ENCODE measurements around the gene TMEM235. TPM values are rescaled to one million over a fixed set of nuclear protein-coding genes. Genes with fewer than 3 reads are reported as not detected.

Gene TMEM235
- total RNA-seq, 1 donor from 2014 or later, result not detected

GRCh38 chr17:78264590-78264989, 33.2 kb downstream of the TMEM235 start:
- peak overlapping the region; percentile 58 for H3K27ac Mint-ChIP-seq
- Histone ChIP-seq H3K27ac (no peak overlapping the region), H3K4me2 (no peak overlapping the region), H3F3A (ENCODE audit: low read depth) (peaks cover 8% of the 10 kb centered on the region), H3K9ac (no peak overlapping the region), H3K4me1 (peaks cover 24% of the 10 kb centered on the region), H4K20me1 (ENCODE audit: low read depth) (no peaks in the 10 kb centered on the region), H2AFZ (replicated peaks) (no peak overlapping the region), H3K36me3 (no peaks in the 10 kb centered on the region), H3K79me2 (ENCODE audit: low read depth) (no peaks in the 10 kb centered on the region), H3K27me3 (no peaks in the 10 kb centered on the region), H3K4me3 (no peak overlapping the region), H3K9me3 (ENCODE audit: low read depth) (no peaks in the 10 kb centered on the region)
- no peak overlapping the region for H3K4me3 Mint-ChIP-seq
- H3K27me3 Mint-ChIP-seq (ENCODE audit: insufficient read depth, low read depth), result peaks cover 4% of the 10 kb centered on the region
- H3K9me3 Mint-ChIP-seq, result no peaks in the 10 kb centered on the region
- no peak for DNase-seq (ENCODE audit: low spot score)
- H3K4me1 Mint-ChIP-seq, result peaks cover 40% of the 10 kb centered on the region
- TF ChIP-seq EZH2 (IDR thresholded peaks at IDR 0.05), result no peak
- no peak for TF ChIP-seq CTCF (IDR thresholded peaks at IDR 0.05)
- TF ChIP-seq EZH2phosphoT487 (IDR thresholded peaks at IDR 0.05), result no peak
- no peaks in the 10 kb centered on the region for H3K36me3 Mint-ChIP-seq

GRCh38 chr17:78265121-78265520, 33.7 kb downstream of the TMEM235 start:
- Histone ChIP-seq H3K27me3 (no peaks in the 10 kb centered on the region), H3F3A (ENCODE audit: low read depth) (peaks cover 13% of the 10 kb centered on the region), H3K9me3 (ENCODE audit: low read depth) (no peaks in the 10 kb centered on the region), H3K36me3 (no peaks in the 10 kb centered on the region), H3K4me2 (no peak overlapping the region), H3K9ac (no peak overlapping the region), H3K27ac (no peak overlapping the region), H3K4me3 (no peak overlapping the region), H3K79me2 (ENCODE audit: low read depth) (no peaks in the 10 kb centered on the region), H2AFZ (replicated peaks) (no peak overlapping the region), H4K20me1 (ENCODE audit: low read depth) (no peaks in the 10 kb centered on the region), H3K4me1 (peaks cover 29% of the 10 kb centered on the region)
- TF ChIP-seq EZH2 (IDR thresholded peaks at IDR 0.05) (no peak), EZH2phosphoT487 (IDR thresholded peaks at IDR 0.05) (no peak), CTCF (IDR thresholded peaks at IDR 0.05) (no peak)
- Mint-ChIP-seq H3K27ac (no peak overlapping the region), H3K4me1 (peaks cover 43% of the 10 kb centered on the region), H3K36me3 (no peaks in the 10 kb centered on the region), H3K4me3 (no peak overlapping the region), H3K9me3 (no peaks in the 10 kb centered on the region), H3K27me3 (ENCODE audit: insufficient read depth, low read depth) (peaks cover 2% of the 10 kb centered on the region)
- no peak for DNase-seq (ENCODE audit: low spot score)

GRCh38 chr17:78266231-78266631, 34.8 kb downstream of the TMEM235 start:
- Histone ChIP-seq H3K27me3 (no peaks in the 10 kb centered on the region), H3K9ac (no peak overlapping the region), H2AFZ (replicated peaks) (no peak overlapping the region), H3K36me3 (no peaks in the 10 kb centered on the region), H3K4me2 (no peak overlapping the region), H3F3A (ENCODE audit: low read depth) (peaks cover 21% of the 10 kb centered on the region), H3K9me3 (ENCODE audit: low read depth) (no peaks in the 10 kb centered on the region), H4K20me1 (ENCODE audit: low read depth) (no peaks in the 10 kb centered on the region), H3K27ac (no peak overlapping the region), H3K4me1 (peaks cover 37% of the 10 kb centered on the region), H3K4me3 (no peak overlapping the region), H3K79me2 (ENCODE audit: low read depth) (no peaks in the 10 kb centered on the region)
- Mint-ChIP-seq H3K27ac (peak overlapping the region; percentile 30), H3K4me1 (peaks cover 55% of the 10 kb centered on the region), H3K4me3 (peak overlapping the region; percentile 36), H3K27me3 (ENCODE audit: insufficient read depth, low read depth) (peaks cover 5% of the 10 kb centered on the region), H3K9me3 (no peaks in the 10 kb centered on the region), H3K36me3 (no peaks in the 10 kb centered on the region)
- TF ChIP-seq CTCF (IDR thresholded peaks at IDR 0.05) (no peak), EZH2phosphoT487 (IDR thresholded peaks at IDR 0.05) (no peak), EZH2 (IDR thresholded peaks at IDR 0.05) (no peak)
- no peak for DNase-seq (ENCODE audit: low spot score)

Measured in neural progenitor cell (in vitro differentiated cells).